Left renal cortex interstitium (tissue), 4 donors: Measurements from ENCODE around the gene SMIM22. TPM values are rescaled to one million over a fixed set of nuclear protein-coding genes. Genes with fewer than 3 reads are reported as not detected.

Experiments used
- DNase-seq, 4 donors: peaks; one replicate each; pipeline ENCODE4 v3.0.0-alpha.2; 2013; ENCODE audit warnings: low read depth in 4 of 4, low spot score in 2 of 4, missing footprints in 1 of 4
- polyA plus RNA-seq, 4 donors: library from polyadenylated mRNA; unstranded; fragments of 120-200 nt; gene quantifications; one replicate each; pipeline ENCODE4 v1.2.1, GENCODE V29; 2013; ENCODE audit not compliant: insufficient read length in 4 of 4

SMIM22 gene
- polyA plus RNA-seq, 4 donors, result 9.6 to 12.4 (median 11.3) TPM

GRCh38 chr16:4813251-4814003 lies 18.3 kb downstream of the SMIM22 start:
- no peak for DNase-seq

- no peak for DNase-seq
Observed at GRCh38 chr16:4814046-4814445, 18.9 kb downstream of the SMIM22 start.

GRCh38 chr16:4814542-4815173 lies 19.5 kb downstream of the SMIM22 start:
- no peak for DNase-seq

- DNase-seq, result no peak
Observed at GRCh38 chr16:4820652-4821051, 25.5 kb downstream of the SMIM22 start.

- DNase-seq, result no peak
Observed at GRCh38 chr16:4825196-4825595, 30.0 kb downstream of the SMIM22 start.

GRCh38 chr16:4826526-4826925 lies 31.4 kb downstream of the SMIM22 start:
- no peak for DNase-seq

GRCh38 chr16:4826980-4827379 lies 31.8 kb downstream of the SMIM22 start:
- no peak for DNase-seq

- DNase-seq, result no peak
Observed at GRCh38 chr16:4828567-4829321, 33.6 kb downstream of the SMIM22 start.

- DNase-seq, result no peak
Observed at GRCh38 chr16:4830408-4830807, 35.2 kb downstream of the SMIM22 start.

GRCh38 chr16:4831616-4832015 lies 36.4 kb downstream of the SMIM22 start:
- DNase-seq, result no peak

GRCh38 chr16:4832698-4833343 lies 37.7 kb downstream of the SMIM22 start:
- DNase-seq, result no peak

GRCh38 chr16:4833584-4833983 lies 38.4 kb downstream of the SMIM22 start:
- no peak for DNase-seq

- no peak for DNase-seq
Observed at GRCh38 chr16:4836727-4837126, 41.6 kb downstream of the SMIM22 start.

- no peak for DNase-seq
Observed at GRCh38 chr16:4837733-4838501, 42.7 kb downstream of the SMIM22 start.

- DNase-seq, result no peak
Observed at GRCh38 chr16:4839942-4840341, 44.8 kb downstream of the SMIM22 start.

- DNase-seq, result no peak
Observed at GRCh38 chr16:4840984-4841383, 45.8 kb downstream of the SMIM22 start.
